ENCODE measurements around the gene IGFBP1. TPM values are rescaled to one million over a fixed set of nuclear protein-coding genes. Genes with fewer than 3 reads are reported as not detected.
A peak's percentile ranks its signal among the peaks of the same experiment; 100 is the strongest.
"Not testable (repeated sequence)": the region's sequence is repeated elsewhere in the genome, so short reads cannot be mapped to it uniquely, and the experiment has no call there.

Gene IGFBP1
- total and polyA plus RNA-seq, 2 donors (not counting 1 experiment from before 2014, with no cell fraction given): not detected

DNA sequence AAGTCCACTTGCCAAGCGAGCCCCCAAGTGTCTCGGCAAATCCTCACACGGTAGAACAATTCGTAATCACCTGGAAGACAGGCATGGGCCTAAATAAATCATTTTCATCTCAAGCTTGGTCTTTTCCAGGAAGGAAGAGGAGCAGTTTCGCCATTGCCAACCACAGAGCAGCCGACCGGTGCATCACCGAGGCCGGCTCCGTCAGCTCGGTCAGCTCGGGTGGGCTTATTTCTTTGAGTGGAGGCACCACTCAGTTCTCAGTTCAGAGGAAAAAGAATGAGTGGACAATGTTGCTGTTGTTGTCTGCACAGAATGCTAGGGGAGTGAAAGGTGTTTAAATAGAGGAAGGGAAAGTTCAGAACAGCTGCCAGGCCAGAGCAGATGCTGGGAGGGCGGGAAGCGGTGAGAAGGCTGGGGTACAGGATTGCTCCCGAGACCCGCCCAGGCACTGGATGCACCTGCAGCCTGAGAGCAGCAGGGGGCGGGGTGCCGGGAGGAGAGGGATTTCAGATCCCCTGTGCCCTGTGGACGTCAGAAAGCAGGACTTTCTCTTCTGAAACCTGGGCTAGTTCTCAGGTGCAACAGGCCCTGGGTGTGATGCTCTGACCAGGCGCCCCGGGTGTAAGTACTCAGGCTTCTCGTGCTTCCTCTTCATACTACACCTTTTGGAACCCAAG, 50.5 kb downstream of the IGFBP1 start:
- Mint-ChIP-seq H3K9me3 (ENCODE audit: insufficient read depth) (peaks cover 3% of the 10 kb centered on the region), H3K27me3 (peaks cover 19% of the 10 kb centered on the region), H3K27ac (no peak overlapping the region), H3K4me3 (no peak overlapping the region), H3K4me1 (peaks cover 8% of the 10 kb centered on the region)
- H3K4me3 ChIP-seq (ENCODE audit: control extremely low read depth in 1 of 5, extremely low read depth in 1 of 5, insufficient read depth in 1 of 5, low read depth in 2 of 5, low read length in 4 of 5): no peak overlapping the region
- no peak overlapping the region for H2AFZ ChIP-seq (ENCODE audit: insufficient read depth, low read depth, low read length, poor library complexity, severe bottlenecking)
- peaks cover 0 to 29% (median 0%) of the 10 kb centered on the region in 3 donors for H3K9me3 ChIP-seq (ENCODE audit: control extremely low read depth in 1 of 3, control insufficient read depth in 2 of 3, insufficient read depth in 1 of 3, low read length in 2 of 3)
- H4K20me1 ChIP-seq (ENCODE audit: control insufficient read depth, insufficient read depth, low read length, poor library complexity, severe bottlenecking): no peaks in the 10 kb centered on the region
- ChIA-PET POLR2A (no interaction called here), CTCF (no interaction called here)
- intact Hi-C loops (cut with micrococcal nuclease): no loop called here
- ATAC-seq (ENCODE audit: low read depth): no peak
- H3K79me2 ChIP-seq (ENCODE audit: control insufficient read depth, insufficient read depth, low read length): no peaks in the 10 kb centered on the region
- no peak for DNase-seq
- TF ChIP-seq EZH2 (IDR thresholded peaks at IDR 0.05; ENCODE audit: borderline replicate concordance, insufficient read depth, low read depth, low read length, poor library complexity, severe bottlenecking): no peak
- TF ChIP-seq, protein P1, sequence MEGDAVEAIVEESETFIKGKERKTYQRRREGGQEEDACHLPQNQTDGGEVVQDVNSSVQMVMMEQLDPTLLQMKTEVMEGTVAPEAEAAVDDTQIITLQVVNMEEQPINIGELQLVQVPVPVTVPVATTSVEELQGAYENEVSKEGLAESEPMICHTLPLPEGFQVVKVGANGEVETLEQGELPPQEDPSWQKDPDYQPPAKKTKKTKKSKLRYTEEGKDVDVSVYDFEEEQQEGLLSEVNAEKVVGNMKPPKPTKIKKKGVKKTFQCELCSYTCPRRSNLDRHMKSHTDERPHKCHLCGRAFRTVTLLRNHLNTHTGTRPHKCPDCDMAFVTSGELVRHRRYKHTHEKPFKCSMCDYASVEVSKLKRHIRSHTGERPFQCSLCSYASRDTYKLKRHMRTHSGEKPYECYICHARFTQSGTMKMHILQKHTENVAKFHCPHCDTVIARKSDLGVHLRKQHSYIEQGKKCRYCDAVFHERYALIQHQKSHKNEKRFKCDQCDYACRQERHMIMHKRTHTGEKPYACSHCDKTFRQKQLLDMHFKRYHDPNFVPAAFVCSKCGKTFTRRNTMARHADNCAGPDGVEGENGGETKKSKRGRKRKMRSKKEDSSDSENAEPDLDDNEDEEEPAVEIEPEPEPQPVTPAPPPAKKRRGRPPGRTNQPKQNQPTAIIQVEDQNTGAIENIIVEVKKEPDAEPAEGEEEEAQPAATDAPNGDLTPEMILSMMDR (IDR thresholded peaks at IDR 0.05): no peak
- H3K27ac ChIP-seq (ENCODE audit: low read length in 2 of 2): no peak overlapping the region
- H3K4me2 ChIP-seq (replicated peaks; ENCODE audit: low read depth, low read length, poor library complexity, severe bottlenecking): no peak overlapping the region
- WGBS (ENCODE audit: insufficient coverage): 87% methylated on average over 20 of the region's 22 CpGs
- peaks cover 0 to 4% of the 10 kb centered on the region in 2 donors for H3K4me1 ChIP-seq (ENCODE audit: control insufficient read depth in 2 of 2, insufficient read depth in 2 of 2, low read length in 2 of 2)
- no peak overlapping the region for H3K9ac ChIP-seq (ENCODE audit: low read length)
- peaks cover 0 to 10% (median 6%) of the 10 kb centered on the region in 4 experiments for H3K27me3 ChIP-seq (replicated peaks in 1 of 4; ENCODE audit: control extremely low read depth in 1 of 4, control insufficient read depth in 3 of 4, insufficient read depth in 4 of 4, low read length in 3 of 4)
- no peaks in the 10 kb centered on the region for H3K36me3 ChIP-seq (replicated peaks in 1 of 2; ENCODE audit: control extremely low read depth in 1 of 2, control insufficient read depth in 1 of 2, extremely low read depth in 1 of 2, insufficient read depth in 2 of 2, low read length in 1 of 2)

GRCh38 chr7:45939574-45939973, 51.3 kb downstream of the IGFBP1 start:
- Mint-ChIP-seq H3K27ac (no peak overlapping the region), H3K27me3 (peaks cover 13% of the 10 kb centered on the region), H3K9me3 (ENCODE audit: insufficient read depth) (peaks cover 3% of the 10 kb centered on the region), H3K4me1 (peaks cover 8% of the 10 kb centered on the region), H3K4me3 (no peak overlapping the region)
- H3K4me2 ChIP-seq (replicated peaks; ENCODE audit: low read depth, low read length, poor library complexity, severe bottlenecking): no peak overlapping the region
- H3K27me3 ChIP-seq (replicated peaks in 1 of 4; ENCODE audit: control extremely low read depth in 1 of 4, control insufficient read depth in 3 of 4, insufficient read depth in 4 of 4, low read length in 3 of 4): peaks cover 0 to 9% (median 4%) of the 10 kb centered on the region in 4 experiments
- no peaks in the 10 kb centered on the region for H3K79me2 ChIP-seq (ENCODE audit: control insufficient read depth, insufficient read depth, low read length)
- peaks cover 0 to 29% (median 0%) of the 10 kb centered on the region in 3 donors for H3K9me3 ChIP-seq (ENCODE audit: control extremely low read depth in 1 of 3, control insufficient read depth in 2 of 3, insufficient read depth in 1 of 3, low read length in 2 of 3)
- H3K36me3 ChIP-seq (replicated peaks in 1 of 2; ENCODE audit: control extremely low read depth in 1 of 2, control insufficient read depth in 1 of 2, extremely low read depth in 1 of 2, insufficient read depth in 2 of 2, low read length in 1 of 2): no peaks in the 10 kb centered on the region
- no peak for TF ChIP-seq EZH2 (IDR thresholded peaks at IDR 0.05; ENCODE audit: borderline replicate concordance, insufficient read depth, low read depth, low read length, poor library complexity, severe bottlenecking)
- TF ChIP-seq, protein P1 (IDR thresholded peaks at IDR 0.05): no peak
- H3K9ac ChIP-seq (ENCODE audit: low read length): no peak overlapping the region
- intact Hi-C loops (cut with micrococcal nuclease): no loop called here
- CTCF ChIA-PET: no interaction called here
- DNase-seq (no peak), ATAC-seq (ENCODE audit: low read depth) (no peak)
- POLR2A ChIA-PET: no interaction called here
- H3K4me1 ChIP-seq (ENCODE audit: control insufficient read depth in 2 of 2, insufficient read depth in 2 of 2, low read length in 2 of 2): peaks cover 0 to 4% of the 10 kb centered on the region in 2 donors
- H3K27ac ChIP-seq (ENCODE audit: low read length in 2 of 2): no peak overlapping the region
- H2AFZ ChIP-seq (ENCODE audit: insufficient read depth, low read depth, low read length, poor library complexity, severe bottlenecking): no peak overlapping the region
- H3K4me3 ChIP-seq (ENCODE audit: control extremely low read depth in 1 of 5, extremely low read depth in 1 of 5, insufficient read depth in 1 of 5, low read depth in 2 of 5, low read length in 4 of 5): no peak overlapping the region
- WGBS (ENCODE audit: insufficient coverage): 96% methylated on average over 10 of the region's 11 CpGs
- H4K20me1 ChIP-seq (ENCODE audit: control insufficient read depth, insufficient read depth, low read length, poor library complexity, severe bottlenecking): no peaks in the 10 kb centered on the region

DNA sequence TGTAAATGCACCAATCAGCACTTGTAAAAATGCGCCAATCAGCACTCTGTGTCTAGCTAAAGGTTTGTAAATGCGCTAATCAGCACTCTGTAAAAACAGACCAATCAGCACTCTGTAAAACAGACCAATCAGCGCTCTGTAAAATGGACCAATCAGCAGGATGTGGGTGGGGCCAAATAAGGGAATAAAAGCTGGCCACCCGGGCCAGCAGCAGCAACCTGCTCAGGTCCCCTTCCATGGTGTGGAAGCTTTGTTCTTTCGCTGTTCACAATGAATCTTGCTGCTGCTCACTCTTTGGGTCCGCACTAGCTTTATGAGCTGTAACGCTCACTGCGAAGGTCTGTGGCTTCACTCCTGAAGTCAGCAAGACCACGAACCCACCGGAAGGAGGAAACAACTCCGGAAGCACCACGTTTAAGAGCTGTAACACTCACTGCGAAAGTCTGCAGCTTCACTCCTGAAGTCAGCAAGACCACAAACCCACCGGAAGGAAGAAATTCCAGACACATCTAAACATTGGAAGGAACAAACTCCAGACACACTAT, 52.0 kb downstream of the IGFBP1 start:
- H4K20me1 ChIP-seq (ENCODE audit: control insufficient read depth, insufficient read depth, low read length, poor library complexity, severe bottlenecking); H3K36me3 ChIP-seq (replicated peaks in 1 of 2; ENCODE audit: control extremely low read depth in 1 of 2, control insufficient read depth in 1 of 2, extremely low read depth in 1 of 2, insufficient read depth in 2 of 2, low read length in 1 of 2); POLR2A ChIA-PET; H3K79me2 ChIP-seq (ENCODE audit: control insufficient read depth, insufficient read depth, low read length); H3K27ac Mint-ChIP-seq; ATAC-seq (ENCODE audit: low read depth); H3K4me1 ChIP-seq (ENCODE audit: control insufficient read depth in 2 of 2, insufficient read depth in 2 of 2, low read length in 2 of 2); H3K9me3 Mint-ChIP-seq (ENCODE audit: insufficient read depth); intact Hi-C loops (cut with micrococcal nuclease); H3K27me3 ChIP-seq (replicated peaks in 1 of 4; ENCODE audit: control extremely low read depth in 1 of 4, control insufficient read depth in 3 of 4, insufficient read depth in 4 of 4, low read length in 3 of 4); H3K4me1 Mint-ChIP-seq; CTCF ChIA-PET; H3K27ac ChIP-seq (ENCODE audit: low read length in 2 of 2): not testable (repeated sequence)
- Mint-ChIP-seq H3K27me3 (peaks cover 10% of the 10 kb centered on the region), H3K4me3 (peak overlapping the region; percentile 82)
- Histone ChIP-seq H3K4me3 (ENCODE audit: control extremely low read depth in 1 of 5, extremely low read depth in 1 of 5, insufficient read depth in 1 of 5, low read depth in 2 of 5, low read length in 4 of 5) (peak overlapping the region in 4 of 5 experiments; percentile 8 to 59 (median 40)), H3K4me2 (replicated peaks; ENCODE audit: low read depth, low read length, poor library complexity, severe bottlenecking) (peak overlapping the region; percentile 51), H3K9me3 (ENCODE audit: control extremely low read depth in 1 of 3, control insufficient read depth in 2 of 3, insufficient read depth in 1 of 3, low read length in 2 of 3) (peaks cover 0 to 29% (median 0%) of the 10 kb centered on the region in 3 donors), H3K9ac (ENCODE audit: low read length) (peak overlapping the region; percentile 58), H2AFZ (ENCODE audit: insufficient read depth, low read depth, low read length, poor library complexity, severe bottlenecking) (peak overlapping the region; percentile 71)
- peak; percentile 13 for DNase-seq
- 40% methylated on average over 13 of the region's 14 CpGs for WGBS (ENCODE audit: insufficient coverage)

Measured in B cell (primary cell).